Measurements from ENCODE around the gene GRAMD1A.

GRCh38 chr19:35056513-35057063 lies 56.5 kb downstream of the GRAMD1A start:
- no peak for TF ChIP-seq POLR2A (IDR thresholded peaks at IDR 0.05; ENCODE audit: low read length)
- no peak for TF ChIP-seq GATA1 (IDR thresholded peaks at IDR 0.05; ENCODE audit: low read depth, low read length)
